ENCODE measurements around the gene HIRA. TPM values are rescaled to one million over a fixed set of nuclear protein-coding genes. Genes with fewer than 3 reads are reported as not detected.

HIRA gene
- total RNA-seq, 2 donors from 2014 or later = 23.1 to 24.9 TPM

GRCh38 chr22:19455585-19456370, 24.2 kb upstream of the HIRA start:
- no peak overlapping the region for H3K4me3 Mint-ChIP-seq
- no peaks in the 10 kb centered on the region for H3K9me3 ChIP-seq (ENCODE audit: control insufficient read depth, low read length, poor library complexity, severe bottlenecking)
- peak overlapping the region; percentile 77 for H3K27ac Mint-ChIP-seq
- H3K4me1 Mint-ChIP-seq = peaks cover 3% of the 10 kb centered on the region
- H3K36me3 Mint-ChIP-seq (ENCODE audit: low read depth) = peaks cover 11% of the 10 kb centered on the region
- ATAC-seq (no peak), DNase-seq (no peak)
- H3K27me3 Mint-ChIP-seq = no peaks in the 10 kb centered on the region

- H3K9me3 ChIP-seq (ENCODE audit: control insufficient read depth, low read length, poor library complexity, severe bottlenecking) = no peaks in the 10 kb centered on the region
- peaks cover 11% of the 10 kb centered on the region for H3K36me3 Mint-ChIP-seq (ENCODE audit: low read depth)
- DNase-seq (no peak), ATAC-seq (no peak)
- H3K27me3 Mint-ChIP-seq = no peaks in the 10 kb centered on the region
- H3K4me3 Mint-ChIP-seq = no peak overlapping the region
- H3K27ac Mint-ChIP-seq = peak overlapping the region; percentile 77
- H3K4me1 Mint-ChIP-seq = peaks cover 3% of the 10 kb centered on the region
These were observed 23.5 kb upstream of the HIRA start for GRCh38 chr22:19455033-19455432.

- Mint-ChIP-seq H3K4me1 (peaks cover 3% of the 10 kb centered on the region), H3K27me3 (no peaks in the 10 kb centered on the region), H3K36me3 (ENCODE audit: low read depth) (peaks cover 11% of the 10 kb centered on the region), H3K27ac (no peak overlapping the region), H3K4me3 (no peak overlapping the region)
- ATAC-seq (no peak), DNase-seq (no peak)
- no peaks in the 10 kb centered on the region for H3K9me3 ChIP-seq (ENCODE audit: control insufficient read depth, low read length, poor library complexity, severe bottlenecking)
These were observed 22.6 kb upstream of the HIRA start for GRCh38 chr22:19454156-19454555.

GRCh38 chr22:19453718-19454117, 22.2 kb upstream of the HIRA start:
- no peak for ATAC-seq
- no peaks in the 10 kb centered on the region for H3K27me3 Mint-ChIP-seq
- peaks cover 11% of the 10 kb centered on the region for H3K36me3 Mint-ChIP-seq (ENCODE audit: low read depth)

GRCh38 chr22:19451570-19451969, 20.0 kb upstream of the HIRA start:
- Mint-ChIP-seq H3K27ac (peak overlapping the region; percentile 70), H3K27me3 (no peaks in the 10 kb centered on the region), H3K4me3 (no peak overlapping the region), H3K36me3 (ENCODE audit: low read depth) (peaks cover 11% of the 10 kb centered on the region), H3K4me1 (peaks cover 16% of the 10 kb centered on the region)
- no peaks in the 10 kb centered on the region for H3K9me3 ChIP-seq (ENCODE audit: control insufficient read depth, low read length, poor library complexity, severe bottlenecking)
- ATAC-seq (no peak), DNase-seq (no peak)

More at GRCh38 chr22:19453718-19454117, 22.2 kb upstream of the HIRA start:
- no peak overlapping the region for H3K27ac Mint-ChIP-seq
- H3K4me3 Mint-ChIP-seq = no peak overlapping the region
- no peaks in the 10 kb centered on the region for H3K9me3 ChIP-seq (ENCODE audit: control insufficient read depth, low read length, poor library complexity, severe bottlenecking)
- peaks cover 3% of the 10 kb centered on the region for H3K4me1 Mint-ChIP-seq
- DNase-seq = no peak

GRCh38 chr22:19450363-19451175, 19.0 kb upstream of the HIRA start:
- no peak for DNase-seq
- ATAC-seq = no peak
- no peaks in the 10 kb centered on the region for H3K27me3 Mint-ChIP-seq
- H3K4me1 Mint-ChIP-seq = peaks cover 21% of the 10 kb centered on the region
- peak overlapping the region; percentile 53 for H3K27ac Mint-ChIP-seq
- H3K9me3 ChIP-seq (ENCODE audit: control insufficient read depth, low read length, poor library complexity, severe bottlenecking) = no peaks in the 10 kb centered on the region
- peaks cover 11% of the 10 kb centered on the region for H3K36me3 Mint-ChIP-seq (ENCODE audit: low read depth)
- H3K4me3 Mint-ChIP-seq = no peak overlapping the region

- H3K4me3 Mint-ChIP-seq = no peak overlapping the region
- H3K4me1 Mint-ChIP-seq = peaks cover 31% of the 10 kb centered on the region
- H3K9me3 ChIP-seq (ENCODE audit: control insufficient read depth, low read length, poor library complexity, severe bottlenecking) = no peaks in the 10 kb centered on the region
- H3K36me3 Mint-ChIP-seq (ENCODE audit: low read depth) = peaks cover 5% of the 10 kb centered on the region
- DNase-seq (no peak), ATAC-seq (no peak)
- no peaks in the 10 kb centered on the region for H3K27me3 Mint-ChIP-seq
- H3K27ac Mint-ChIP-seq = peak overlapping the region; percentile 53
These were observed 17.9 kb upstream of the HIRA start for GRCh38 chr22:19449422-19449767.

GRCh38 chr22:19448739-19449421, 17.3 kb upstream of the HIRA start:
- peaks cover 3% of the 10 kb centered on the region for H3K36me3 Mint-ChIP-seq (ENCODE audit: low read depth)
- no peak for DNase-seq

GRCh38 chr22:19448076-19448607, 16.6 kb upstream of the HIRA start:
- DNase-seq = no peak
- Mint-ChIP-seq H3K4me1 (peaks cover 33% of the 10 kb centered on the region), H3K27ac (peak overlapping the region; percentile 97), H3K36me3 (ENCODE audit: low read depth) (peaks cover 2% of the 10 kb centered on the region), H3K27me3 (no peaks in the 10 kb centered on the region), H3K4me3 (peak overlapping the region; percentile 95)
- H3K9me3 ChIP-seq (ENCODE audit: control insufficient read depth, low read length, poor library complexity, severe bottlenecking) = no peaks in the 10 kb centered on the region
- ATAC-seq = peak; percentile 32

More at GRCh38 chr22:19448739-19449421, 17.3 kb upstream of the HIRA start:
- Mint-ChIP-seq H3K4me1 (peaks cover 33% of the 10 kb centered on the region), H3K4me3 (peak overlapping the region; percentile 95), H3K27me3 (no peaks in the 10 kb centered on the region), H3K27ac (peak overlapping the region; percentile 97)
- no peaks in the 10 kb centered on the region for H3K9me3 ChIP-seq (ENCODE audit: control insufficient read depth, low read length, poor library complexity, severe bottlenecking)
- ATAC-seq = no peak

- no peaks in the 10 kb centered on the region for H3K9me3 ChIP-seq (ENCODE audit: control insufficient read depth, low read length, poor library complexity, severe bottlenecking)
- H3K36me3 Mint-ChIP-seq (ENCODE audit: low read depth) = peaks cover 2% of the 10 kb centered on the region
- peak within 1 kb of the TSS; percentile 95 for H3K4me3 Mint-ChIP-seq
- DNase-seq (peak; percentile 80 to 88 (median 82)), ATAC-seq (peak; percentile 92)
- H3K27me3 Mint-ChIP-seq = no peaks in the 10 kb centered on the region
- peak within 1 kb of the TSS; percentile 97 for H3K27ac Mint-ChIP-seq
- peaks cover 33% of the 10 kb centered on the region for H3K4me1 Mint-ChIP-seq
These were observed 16.0 kb upstream of the HIRA start, which contains the start of gene C22orf39 for GRCh38 chr22:19447330-19448075. C22orf39 (minus strand) TSS chr22:19447711; CDS start chr22:19447688, 23 bp downstream.

- Mint-ChIP-seq H3K4me3 (peak overlapping the region; percentile 95), H3K4me1 (peaks cover 35% of the 10 kb centered on the region), H3K27me3 (no peaks in the 10 kb centered on the region), H3K36me3 (ENCODE audit: low read depth) (peaks cover 2% of the 10 kb centered on the region), H3K27ac (peak overlapping the region; percentile 97)
- no peak for DNase-seq
- ATAC-seq = no peak
- no peaks in the 10 kb centered on the region for H3K9me3 ChIP-seq (ENCODE audit: control insufficient read depth, low read length, poor library complexity, severe bottlenecking)
These were observed 15.2 kb upstream of the HIRA start for GRCh38 chr22:19446603-19447329.

Measured in T-helper 17 cell (primary cell).